NCI-H1105 treated with DMSO at 0.1 percent for 48 hours (cell line): ENCODE measurements around the gene HIBCH.
"Not testable (repeated sequence)": the region's sequence is repeated elsewhere in the genome, so short reads cannot be mapped to it uniquely, and the experiment has no call there.

Experiments used
- DNase-seq: peaks from one replicate; lab custom pipeline; 2025; lab: John Stamatoyannopoulos, UW

Gene HIBCH

DNA sequence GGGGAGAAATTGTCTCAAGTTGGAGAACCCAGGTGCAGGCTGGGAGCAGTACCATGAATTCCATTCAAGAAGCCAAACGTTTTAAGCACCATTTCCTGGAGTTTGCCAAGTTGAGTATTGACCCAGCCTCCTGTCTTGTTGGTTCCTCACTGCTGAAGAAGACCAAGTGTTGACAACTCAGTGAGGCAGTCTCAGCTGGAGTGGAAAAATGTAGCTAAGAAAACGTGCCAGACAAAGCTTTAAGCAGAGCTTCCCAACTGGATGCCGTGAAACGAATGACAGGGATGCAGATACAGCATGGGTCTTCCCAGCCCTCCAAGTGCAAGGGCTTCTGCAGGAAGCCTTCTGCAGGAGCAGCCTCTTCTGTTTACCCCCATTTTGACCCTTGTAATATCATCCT, 23.0 kb upstream of the HIBCH start:
- no peak for DNase-seq

- peak; percentile 8 for DNase-seq
Measured at GRCh38 chr2:190340369-190340768, 20.7 kb upstream of the HIBCH start.

GRCh38 chr2:190339394-190339793, 19.8 kb upstream of the HIBCH start:
- no peak for DNase-seq

- DNase-seq, result no peak
Measured at GRCh38 chr2:190338453-190338852, 18.8 kb upstream of the HIBCH start.

GRCh38 chr2:190336420-190336819, 16.8 kb upstream of the HIBCH start:
- no peak for DNase-seq

- DNase-seq, result not testable (repeated sequence)
Measured at GRCh38 chr2:190335584-190335983, 16.0 kb upstream of the HIBCH start.

DNA sequence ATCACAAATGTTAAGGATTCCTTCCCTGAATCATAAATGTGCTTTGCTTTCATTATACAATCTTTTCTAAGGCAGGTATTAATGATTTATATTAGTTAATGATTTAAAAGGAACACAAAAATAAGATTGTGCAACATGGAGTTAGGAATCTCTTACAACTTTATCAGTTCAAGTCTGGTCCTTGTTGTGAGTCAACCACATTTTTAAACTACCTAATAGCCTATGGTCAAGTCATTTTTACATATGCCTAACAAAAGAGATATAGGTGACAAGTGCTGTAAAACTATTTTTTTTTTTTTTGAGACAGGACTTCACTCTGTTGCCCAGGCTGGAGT, 15.6 kb upstream of the HIBCH start:
- DNase-seq, result no peak

DNA sequence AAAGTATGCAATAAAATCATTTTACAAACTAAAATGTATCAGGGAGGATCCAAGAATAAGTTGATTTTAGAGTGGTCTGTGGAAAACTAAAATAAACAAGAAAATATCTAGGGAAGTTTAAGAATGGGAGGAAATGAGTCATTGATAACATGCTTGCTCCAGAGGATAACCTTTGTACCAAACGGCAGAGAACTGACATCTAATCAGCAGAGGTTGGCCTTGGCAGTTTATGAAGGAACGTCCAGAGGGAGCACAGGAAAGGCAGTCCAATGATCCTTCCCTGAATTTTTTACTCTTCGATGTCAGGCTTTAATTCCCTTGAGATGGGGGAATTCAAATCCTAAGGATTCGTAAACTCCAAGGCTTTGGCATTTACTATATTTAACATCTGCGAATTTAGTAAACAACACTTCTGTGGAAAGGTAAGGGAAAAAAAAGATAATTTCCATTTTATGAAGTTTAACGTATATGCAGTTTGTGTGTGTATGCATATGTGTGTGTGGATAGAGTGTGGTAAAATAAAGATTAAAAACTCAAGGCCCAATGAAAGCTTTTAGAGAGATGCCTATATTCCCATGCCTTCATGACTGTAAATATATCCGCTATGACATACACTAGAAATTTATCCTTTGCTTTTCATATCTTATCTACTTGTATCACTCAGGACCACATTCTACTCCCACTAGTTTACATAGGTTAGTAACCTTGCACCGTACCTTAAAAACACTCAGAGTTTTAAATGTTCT, 15.0 kb upstream of the HIBCH start:
- DNase-seq, result no peak

DNA sequence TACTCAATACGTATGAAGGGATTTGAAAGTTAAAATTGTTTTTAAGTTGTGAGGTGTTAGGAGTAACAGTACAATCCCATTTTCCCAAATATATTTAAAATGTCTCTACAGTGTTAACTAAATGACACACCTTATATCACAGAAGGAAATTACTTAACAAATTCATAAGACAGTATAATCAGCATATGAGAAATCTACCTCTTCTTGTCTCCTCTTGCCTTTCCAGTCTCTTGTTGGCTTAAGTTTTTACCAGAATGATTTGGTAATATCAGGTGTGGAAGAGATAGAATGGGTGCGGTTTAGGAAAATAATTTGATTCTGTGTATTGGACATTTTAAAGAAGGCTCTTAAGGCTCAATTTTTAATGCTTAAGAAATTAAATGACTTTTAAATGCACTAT, 14.3 kb upstream of the HIBCH start:
- DNase-seq, result no peak

GRCh38 chr2:190333395-190333794, 13.8 kb upstream of the HIBCH start:
- DNase-seq, result no peak

- DNase-seq, result no peak
Measured at GRCh38 chr2:190328573-190329147, 9.0 kb upstream of the HIBCH start.

DNA sequence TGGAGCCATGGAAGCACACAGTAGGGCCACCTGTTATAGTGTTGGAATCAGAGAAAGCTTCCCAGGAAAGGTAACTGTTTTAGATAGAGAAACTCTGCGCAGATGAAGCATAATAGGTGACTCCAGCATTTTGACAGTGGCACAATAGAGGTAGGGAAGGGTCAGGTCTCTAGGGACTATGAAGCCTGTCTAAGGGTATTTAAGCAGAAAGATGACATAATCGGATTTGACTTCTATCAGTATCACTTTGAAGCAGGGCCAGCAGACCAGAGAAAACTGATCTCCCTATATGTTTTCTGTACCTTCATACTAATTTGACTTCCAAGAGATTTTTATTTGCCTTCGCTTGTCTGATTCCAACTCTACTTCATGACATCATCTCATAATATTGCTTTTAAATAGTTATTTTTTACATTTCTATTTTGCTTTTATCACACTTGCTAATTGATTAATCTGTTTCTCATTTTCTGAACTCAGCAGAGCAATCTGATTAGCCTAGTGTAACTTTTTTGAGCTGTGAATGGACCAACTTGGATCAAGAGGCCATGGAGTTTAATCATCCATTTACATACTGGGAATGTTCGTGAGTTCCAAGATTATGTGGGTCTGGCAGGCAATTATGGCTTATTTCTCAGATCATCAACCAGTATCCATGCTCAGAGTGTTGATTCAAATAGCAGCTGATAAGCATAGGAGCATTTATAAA, 8.4 kb upstream of the HIBCH start:
- DNase-seq, result no peak

- no peak for DNase-seq
Measured at GRCh38 chr2:190325588-190325987, 6.0 kb upstream of the HIBCH start.

DNA sequence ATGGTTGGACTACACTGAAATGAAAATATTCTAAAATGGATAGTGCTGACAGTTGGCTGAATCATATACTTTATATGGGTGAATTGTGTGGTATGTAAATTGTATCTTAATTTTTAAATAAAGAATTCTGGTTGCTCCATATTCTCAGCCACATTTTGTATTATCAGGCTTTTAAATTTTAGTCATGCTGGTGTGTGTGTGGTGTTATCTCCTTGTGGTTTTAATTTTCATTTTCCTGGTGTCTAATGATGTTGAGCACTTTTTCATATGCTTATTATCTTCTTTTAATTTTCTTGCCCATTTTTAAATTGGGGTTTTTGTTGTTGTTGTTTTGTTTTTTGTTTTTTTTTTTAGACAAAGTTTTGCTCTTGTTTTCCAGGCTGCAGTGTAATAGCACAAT, 3.8 kb upstream of the HIBCH start:
- DNase-seq, result no peak

GRCh38 chr2:190320696-190321095, 1.1 kb upstream of the HIBCH start:
- no peak for DNase-seq

DNA sequence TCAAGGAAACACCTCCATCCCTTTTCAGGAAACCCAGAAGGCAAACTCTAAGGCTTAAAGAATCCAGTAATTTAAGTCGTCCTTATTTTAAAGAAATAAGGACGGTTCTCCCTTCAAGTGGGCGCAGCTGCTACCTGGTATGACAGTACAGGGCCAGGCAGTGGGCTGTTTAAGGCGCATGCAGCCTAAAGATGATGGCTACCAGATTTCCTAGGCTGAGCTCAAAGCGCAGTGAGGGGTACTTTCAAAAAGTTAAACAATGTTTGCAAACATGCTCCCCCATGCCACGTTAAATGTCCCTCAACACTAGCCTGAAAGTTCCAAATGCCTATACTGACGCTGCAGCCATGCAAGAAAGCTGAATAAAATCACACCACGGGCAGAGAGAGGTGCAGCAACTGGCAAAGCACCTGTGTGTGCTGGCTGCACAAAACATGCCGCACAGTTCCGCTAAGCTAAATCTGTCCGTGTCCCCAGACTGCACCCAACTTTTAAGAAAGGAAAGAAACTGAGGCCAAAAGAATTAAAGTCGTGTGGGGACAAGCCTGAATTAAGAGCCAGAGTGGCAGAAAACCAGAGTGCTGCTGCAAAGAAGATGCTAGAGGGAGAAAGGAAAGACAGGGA, 583 bp downstream of the HIBCH start:
- peak; percentile 40 for DNase-seq

GRCh38 chr2:190318514-190318913, 1.1 kb downstream of the HIBCH start:
- no peak for DNase-seq

GRCh38 chr2:190315273-190315672, 4.4 kb downstream of the HIBCH start:
- no peak for DNase-seq

DNA sequence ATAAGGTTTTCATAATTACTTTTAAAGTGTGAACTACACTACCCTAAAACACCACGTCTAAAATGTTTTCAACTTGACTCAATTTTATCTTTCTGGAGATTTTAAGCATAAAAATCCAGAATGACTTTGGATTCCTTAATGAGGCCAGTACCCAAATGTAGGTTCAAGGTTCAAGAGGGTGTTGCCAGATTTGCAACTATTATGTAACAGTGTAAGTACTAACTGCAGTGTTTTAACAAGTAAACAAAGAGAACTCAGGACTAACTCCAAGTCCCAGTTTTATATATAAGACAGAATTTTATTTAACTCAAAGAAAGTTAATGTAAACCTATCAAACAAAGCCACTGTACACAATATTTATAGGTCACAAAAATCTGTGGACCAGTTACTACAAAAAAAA, 5.7 kb downstream of the HIBCH start:
- no peak for DNase-seq

- DNase-seq, result not testable (repeated sequence)
Measured at GRCh38 chr2:190312635-190313025, 7.0 kb downstream of the HIBCH start.

GRCh38 chr2:190311893-190312634, 7.6 kb downstream of the HIBCH start:
- DNase-seq, result no peak

GRCh38 chr2:190308031-190308430, 11.6 kb downstream of the HIBCH start:
- DNase-seq, result no peak
